Breast epithelium (tissue), 3 donors: Measurements from ENCODE around the gene STX2.

ENCODE experiments used
- POLR2A ChIP-seq: fragments of 450-650 bp; IDR thresholded peaks from one replicate; pipeline ENCODE4 v1.6.1; 2016; ENCODE audit warnings: antibody characterized with exemption, mild to moderate bottlenecking, moderate library complexity
- POLR2AphosphoS5 ChIP-seq, 3 donors: sonication (generic); formaldehyde crosslinking; IDR thresholded peaks; one replicate each; pipeline ENCODE4 v1.6.1; 2017; ENCODE audit warnings: antibody characterized with exemption in 3 of 3
- TF ChIP-seq, protein P1 (sequence below), 3 donors: fragments of 450-650 bp; IDR thresholded peaks; one replicate each; pipeline ENCODE4 v1.5.1; 2016 to 2017; ENCODE audit warnings: antibody characterized with exemption in 3 of 3, mild to moderate bottlenecking in 3 of 3, moderate library complexity in 3 of 3

DNA sequence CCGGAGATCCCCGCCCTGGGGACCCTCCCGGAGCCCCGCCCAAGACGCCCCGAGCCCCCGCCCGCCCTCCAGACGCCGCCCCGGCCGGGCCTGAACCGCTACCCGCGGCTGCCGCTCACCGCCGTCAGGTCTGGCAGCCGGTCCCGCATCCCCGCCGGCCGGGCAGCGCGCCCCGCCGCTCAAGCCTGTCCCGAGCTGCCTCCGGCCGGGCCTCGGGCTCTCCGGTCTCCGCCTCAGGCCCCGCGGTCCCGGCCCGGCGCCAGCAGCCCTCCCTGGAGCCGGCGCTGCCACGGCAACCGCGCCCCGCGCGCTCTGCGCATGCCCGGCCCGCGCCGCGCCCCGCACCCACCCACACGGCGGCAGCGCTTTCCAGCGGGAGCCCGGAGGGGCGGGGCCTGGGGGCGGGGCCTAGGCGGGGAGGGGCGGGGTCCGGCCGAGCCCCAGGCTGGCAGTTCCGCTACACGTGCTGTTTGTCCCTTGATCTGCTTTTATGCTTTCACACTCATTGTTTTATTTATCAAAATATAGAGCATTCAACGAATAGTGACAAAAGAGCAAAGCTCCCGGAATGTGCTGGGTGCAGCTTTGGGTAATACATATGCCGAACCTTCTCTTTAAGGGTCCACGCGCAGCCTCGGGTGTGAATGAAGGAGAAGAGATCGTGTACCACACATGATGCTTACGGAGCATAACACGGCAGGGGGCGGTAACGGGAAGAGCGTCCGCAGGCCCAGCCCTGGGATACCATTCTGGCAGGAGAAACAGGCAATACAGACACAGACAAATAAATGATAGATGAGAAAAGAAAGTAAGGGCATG lies at the start of gene STX2:
- TF ChIP-seq, protein P1, sequence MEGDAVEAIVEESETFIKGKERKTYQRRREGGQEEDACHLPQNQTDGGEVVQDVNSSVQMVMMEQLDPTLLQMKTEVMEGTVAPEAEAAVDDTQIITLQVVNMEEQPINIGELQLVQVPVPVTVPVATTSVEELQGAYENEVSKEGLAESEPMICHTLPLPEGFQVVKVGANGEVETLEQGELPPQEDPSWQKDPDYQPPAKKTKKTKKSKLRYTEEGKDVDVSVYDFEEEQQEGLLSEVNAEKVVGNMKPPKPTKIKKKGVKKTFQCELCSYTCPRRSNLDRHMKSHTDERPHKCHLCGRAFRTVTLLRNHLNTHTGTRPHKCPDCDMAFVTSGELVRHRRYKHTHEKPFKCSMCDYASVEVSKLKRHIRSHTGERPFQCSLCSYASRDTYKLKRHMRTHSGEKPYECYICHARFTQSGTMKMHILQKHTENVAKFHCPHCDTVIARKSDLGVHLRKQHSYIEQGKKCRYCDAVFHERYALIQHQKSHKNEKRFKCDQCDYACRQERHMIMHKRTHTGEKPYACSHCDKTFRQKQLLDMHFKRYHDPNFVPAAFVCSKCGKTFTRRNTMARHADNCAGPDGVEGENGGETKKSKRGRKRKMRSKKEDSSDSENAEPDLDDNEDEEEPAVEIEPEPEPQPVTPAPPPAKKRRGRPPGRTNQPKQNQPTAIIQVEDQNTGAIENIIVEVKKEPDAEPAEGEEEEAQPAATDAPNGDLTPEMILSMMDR (IDR thresholded peaks at IDR 0.05): no peak
- TF ChIP-seq POLR2A: no peak
- peak in 1 of 3 donors; percentile 34 for TF ChIP-seq POLR2AphosphoS5 (IDR thresholded peaks at IDR 0.05)
